ENCODE data around the gene PTGES3. TPM values are rescaled to one million over a fixed set of nuclear protein-coding genes. Genes with fewer than 3 reads are reported as not detected.

Gene PTGES3
- total and polyA plus RNA-seq, 10 of the 15 experiments (the other 5 are each of a cell fraction or from before 2014, with no cell fraction given) = 117 to 520 (median 175) TPM

DNA sequence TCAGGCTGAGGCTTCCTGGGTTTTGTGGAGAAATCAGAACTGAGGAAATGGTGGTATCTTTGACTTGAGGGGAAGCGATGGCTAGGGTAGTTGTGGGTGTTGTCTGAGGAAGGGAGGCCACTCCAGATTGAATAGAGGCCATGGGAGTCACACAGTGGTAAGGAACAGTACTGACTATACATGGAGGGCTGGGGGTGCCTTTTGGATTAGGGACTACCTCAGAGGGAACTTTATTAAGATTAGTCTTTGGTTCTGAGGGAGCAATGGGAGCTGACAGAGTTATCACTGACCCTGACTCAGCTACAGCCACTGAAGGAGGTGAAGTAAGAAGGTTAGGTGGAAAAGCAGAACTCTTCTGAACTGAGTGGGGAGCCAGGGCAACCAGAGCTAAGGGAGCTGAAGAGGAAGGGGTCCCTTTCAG, 32.7 kb upstream of the PTGES3 start:
- ChIA-PET SMC1A (ENCODE audit: uncharacterized antibody, unreplicated experiment) (interaction anchor here (0.7 to 2.2 kb wide), 5 partner anchors 9 to 84 kb away, joined by 3 to 9 read pairs (median 4); no protein-coding TSS in a partner anchor), RAD21 (ENCODE audit: unreplicated experiment) (no interaction called here), POLR2A (interaction anchor here (1.7 to 3.7 kb wide), 2 partner anchors 32 to 84 kb away, joined by 4 to 21 read pairs; partner anchors contain the start of gene PTGES3), CTCF (interaction anchor here (1.1 to 1.2 kb wide), 2 partner anchors 11 to 92 kb away, joined by 3 read pairs; no protein-coding TSS in a partner anchor)
- Histone ChIP-seq H2AFZ (ENCODE audit: control insufficient read depth, low read depth, low read length) (no peak overlapping the region), H3K4me1 (ENCODE audit: control insufficient read depth, insufficient read depth, low read length) (peaks cover 42% of the 10 kb centered on the region), H3K27me3 (replicated peaks in 1 of 2; ENCODE audit: control insufficient read depth in 2 of 2, insufficient read depth in 2 of 2, low read length in 1 of 2) (no peaks in the 10 kb centered on the region), H3K9me3 (replicated peaks; ENCODE audit: control insufficient read depth, insufficient read depth, low read length) (no peaks in the 10 kb centered on the region), H3K4me2 (ENCODE audit: control insufficient read depth, insufficient read depth) (peak overlapping the region; percentile 91), H3K79me2 (ENCODE audit: control insufficient read depth, insufficient read depth, low read length) (peaks cover 89% of the 10 kb centered on the region), H3K4me3 (peak overlapping the region; percentile 97), H3K9ac (ENCODE audit: control insufficient read depth, insufficient read depth, low read length) (peak overlapping the region; percentile 57), H4K20me1 (ENCODE audit: control insufficient read depth, insufficient read depth) (peaks cover 33% of the 10 kb centered on the region), H3K27ac (ENCODE audit: control insufficient read depth, insufficient read depth) (peak overlapping the region; percentile 46; the same call in 1 of the 2 replicates), H3K36me3 (ENCODE audit: control insufficient read depth in 2 of 2, insufficient read depth in 2 of 2, low read length in 1 of 2) (peaks cover 17 to 30% of the 10 kb centered on the region in 2 experiments)
- no peak for DNase-seq (ENCODE audit: low read depth, low spot score)
- intact Hi-C loops (cut with micrococcal nuclease; ENCODE audit: unreplicated experiment) = loop anchor here (2.0 kb wide), 1 partner anchor 78 kb away; no protein-coding TSS in a partner anchor
- no peak for ATAC-seq
- no peak for FAIRE-seq
- TF ChIP-seq ZNF217 (IDR thresholded peaks at IDR 0.05) (no peak), ATF7 (IDR thresholded peaks at IDR 0.05; ENCODE audit: low read depth) (no peak), BRCA1 (IDR thresholded peaks at IDR 0.05; ENCODE audit: low read depth, low read length) (no peak), WRNIP1 (IDR thresholded peaks at IDR 0.05; ENCODE audit: borderline replicate concordance, low read depth, low read length) (no peak), NR2C1 (IDR thresholded peaks at IDR 0.05) (no peak)
- TF ChIP-seq, protein P1, sequence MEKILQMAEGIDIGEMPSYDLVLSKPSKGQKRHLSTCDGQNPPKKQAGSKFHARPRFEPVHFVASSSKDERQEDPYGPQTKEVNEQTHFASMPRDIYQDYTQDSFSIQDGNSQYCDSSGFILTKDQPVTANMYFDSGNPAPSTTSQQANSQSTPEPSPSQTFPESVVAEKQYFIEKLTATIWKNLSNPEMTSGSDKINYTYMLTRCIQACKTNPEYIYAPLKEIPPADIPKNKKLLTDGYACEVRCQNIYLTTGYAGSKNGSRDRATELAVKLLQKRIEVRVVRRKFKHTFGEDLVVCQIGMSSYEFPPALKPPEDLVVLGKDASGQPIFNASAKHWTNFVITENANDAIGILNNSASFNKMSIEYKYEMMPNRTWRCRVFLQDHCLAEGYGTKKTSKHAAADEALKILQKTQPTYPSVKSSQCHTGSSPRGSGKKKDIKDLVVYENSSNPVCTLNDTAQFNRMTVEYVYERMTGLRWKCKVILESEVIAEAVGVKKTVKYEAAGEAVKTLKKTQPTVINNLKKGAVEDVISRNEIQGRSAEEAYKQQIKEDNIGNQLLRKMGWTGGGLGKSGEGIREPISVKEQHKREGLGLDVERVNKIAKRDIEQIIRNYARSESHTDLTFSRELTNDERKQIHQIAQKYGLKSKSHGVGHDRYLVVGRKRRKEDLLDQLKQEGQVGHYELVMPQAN (conservative IDR thresholded peaks at IDR 0.05) = no peak
- TF ChIP-seq, protein P2, sequence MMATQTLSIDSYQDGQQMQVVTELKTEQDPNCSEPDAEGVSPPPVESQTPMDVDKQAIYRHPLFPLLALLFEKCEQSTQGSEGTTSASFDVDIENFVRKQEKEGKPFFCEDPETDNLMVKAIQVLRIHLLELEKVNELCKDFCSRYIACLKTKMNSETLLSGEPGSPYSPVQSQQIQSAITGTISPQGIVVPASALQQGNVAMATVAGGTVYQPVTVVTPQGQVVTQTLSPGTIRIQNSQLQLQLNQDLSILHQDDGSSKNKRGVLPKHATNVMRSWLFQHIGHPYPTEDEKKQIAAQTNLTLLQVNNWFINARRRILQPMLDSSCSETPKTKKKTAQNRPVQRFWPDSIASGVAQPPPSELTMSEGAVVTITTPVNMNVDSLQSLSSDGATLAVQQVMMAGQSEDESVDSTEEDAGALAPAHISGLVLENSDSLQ (IDR thresholded peaks at IDR 0.05) = no peak
- in situ Hi-C loops (cut with MboI) = no loop called here
- BruUV-seq (replicated peaks) = no TSS peak
- WGBS (ENCODE audit: insufficient coverage, insufficient replicate concordance, low lambda C conversion rate, missing lambda C conversion rate) = 100% methylated on average over 1 of the region's 1 CpG
